Measurements from ENCODE around the gene DNAJC5G. TPM values are rescaled to one million over a fixed set of nuclear protein-coding genes. Genes with fewer than 3 reads are reported as not detected.

The DNAJC5G gene
- total RNA-seq, 4 donors from 2014 or later = not detected

DNA sequence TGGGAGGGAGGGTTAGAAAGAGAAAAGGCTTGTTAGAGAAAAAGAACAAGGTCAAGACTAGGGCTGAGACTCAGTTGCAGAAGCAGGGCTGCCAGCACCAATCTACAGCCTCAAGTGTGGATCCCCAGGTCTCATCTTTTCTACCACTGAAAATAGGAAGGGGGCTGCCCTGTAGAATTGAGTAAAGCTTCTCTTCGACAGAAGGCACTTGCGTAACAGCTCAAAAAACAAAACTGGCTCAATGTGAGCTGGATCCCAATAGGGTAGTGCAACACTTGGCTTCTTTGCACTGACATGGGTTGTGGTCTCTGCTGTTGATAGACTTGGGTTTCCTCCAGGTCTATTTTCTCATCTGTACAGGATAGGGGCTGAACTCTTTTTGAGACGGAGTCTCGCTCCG lies 49.5 kb downstream of the DNAJC5G start:
- DNase-seq = no peak
- intact Hi-C loops (cut with DNase I; ENCODE audit: low total_unique reads) (no loop called here), in situ Hi-C loops (cut with MboI; ENCODE audit: low pct_ligation_motif_present in 1 of 4, low pct_unique_long_range_greater_than_20kb in 1 of 4, low sequenced_read_pairs in 3 of 4) (no loop called here)
- peaks cover 7 to 22% (median 18%) of the 10 kb centered on the region in 4 donors for H3K4me1 ChIP-seq
- WGBS, 2 donors (ENCODE audit: low coverage in 1 of 2) = 91 to 92% methylated on average over 2 to 5 of the region's 5 CpGs
- no peak overlapping the region for H3K4me3 ChIP-seq
- TF ChIP-seq POLR2AphosphoS5 (IDR thresholded peaks at IDR 0.05) (no peak), POLR2A (IDR thresholded peaks at IDR 0.05) (no peak), EP300 (IDR thresholded peaks at IDR 0.05; ENCODE audit: low read depth) (no peak)
- TF ChIP-seq, protein P1, sequence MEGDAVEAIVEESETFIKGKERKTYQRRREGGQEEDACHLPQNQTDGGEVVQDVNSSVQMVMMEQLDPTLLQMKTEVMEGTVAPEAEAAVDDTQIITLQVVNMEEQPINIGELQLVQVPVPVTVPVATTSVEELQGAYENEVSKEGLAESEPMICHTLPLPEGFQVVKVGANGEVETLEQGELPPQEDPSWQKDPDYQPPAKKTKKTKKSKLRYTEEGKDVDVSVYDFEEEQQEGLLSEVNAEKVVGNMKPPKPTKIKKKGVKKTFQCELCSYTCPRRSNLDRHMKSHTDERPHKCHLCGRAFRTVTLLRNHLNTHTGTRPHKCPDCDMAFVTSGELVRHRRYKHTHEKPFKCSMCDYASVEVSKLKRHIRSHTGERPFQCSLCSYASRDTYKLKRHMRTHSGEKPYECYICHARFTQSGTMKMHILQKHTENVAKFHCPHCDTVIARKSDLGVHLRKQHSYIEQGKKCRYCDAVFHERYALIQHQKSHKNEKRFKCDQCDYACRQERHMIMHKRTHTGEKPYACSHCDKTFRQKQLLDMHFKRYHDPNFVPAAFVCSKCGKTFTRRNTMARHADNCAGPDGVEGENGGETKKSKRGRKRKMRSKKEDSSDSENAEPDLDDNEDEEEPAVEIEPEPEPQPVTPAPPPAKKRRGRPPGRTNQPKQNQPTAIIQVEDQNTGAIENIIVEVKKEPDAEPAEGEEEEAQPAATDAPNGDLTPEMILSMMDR (IDR thresholded peaks at IDR 0.05) = no peak
- H3K27ac ChIP-seq = no peak overlapping the region
- H3K36me3 ChIP-seq = peaks cover 0 to 33% (median 13%) of the 10 kb centered on the region in 4 donors
- no peaks in the 10 kb centered on the region for H3K27me3 ChIP-seq
- H3K9me3 ChIP-seq = no peaks in the 10 kb centered on the region

Other genes starting within 250 kb of the DNAJC5G start
- gene TMEM214, start 242.5 kb upstream of the DNAJC5G start, total RNA-seq = 100 to 1,000 TPM in 2 of 4 donors, 10 to 100 TPM in 2; 51.2 to 179 (median 127) TPM
- gene AGBL5, start 223.8 kb upstream of the DNAJC5G start, total RNA-seq = 10 to 100 TPM in 3 of 4 donors, 1 to 10 TPM in 1; 9.7 to 39.2 (median 13.9) TPM
- 100 to 1,000 TPM in 3 of 4 donors, 10 to 100 TPM in 1; 92.7 to 320 (median 202) TPM for gene OST4, start 203.8 kb upstream of the DNAJC5G start, total RNA-seq
- gene EMILIN1, start 196.8 kb upstream of the DNAJC5G start, total RNA-seq = 100 to 1,000 TPM in 1 of 4 donors, 10 to 100 TPM in 3; 41.0 to 152 (median 65.6) TPM
- gene KHK, start 188.7 kb upstream of the DNAJC5G start, total RNA-seq = 10 to 100 TPM in 1 of 4 donors, 1 to 10 TPM in 3; 1.8 to 12.0 (median 6.3) TPM
- gene CGREF1, start 156.3 kb upstream of the DNAJC5G start, total RNA-seq = 1 to 10 TPM in 2 of 4 donors, under 1 TPM in 1, not detected in 1; 0.27 to 4.9 (median 1.1) TPM
- gene ABHD1, start 151.6 kb upstream of the DNAJC5G start, total RNA-seq = under 1 TPM in 1 of 4 donors, not detected in 3; 0.48 TPM
- gene PREB, start 140.8 kb upstream of the DNAJC5G start, total RNA-seq = 100 to 1,000 TPM in 1 of 4 donors, 10 to 100 TPM in 3; 53.2 to 105 (median 71.1) TPM
- gene PRR30, start 136.0 kb upstream of the DNAJC5G start, total RNA-seq = not detected
- not detected for gene TCF23, start 126.4 kb upstream of the DNAJC5G start, total RNA-seq
- 100 to 1,000 TPM in 2 of 4 donors, 10 to 100 TPM in 2; 64.7 to 179 (median 121) TPM for gene ATRAID, start 63.4 kb upstream of the DNAJC5G start, total RNA-seq
- 10 to 100 TPM; 22.8 to 58.3 (median 41.0) TPM for gene SLC5A6, start 63.2 kb upstream of the DNAJC5G start, total RNA-seq
- 10 to 100 TPM; 11.9 to 25.9 (median 16.6) TPM for gene CAD, start 58.1 kb upstream of the DNAJC5G start, total RNA-seq
- under 1 TPM in 1 of 4 donors, not detected in 3; 0.60 TPM for gene SLC30A3, start 12.4 kb upstream of the DNAJC5G start, total RNA-seq
- gene TRIM54, start 7.0 kb downstream of the DNAJC5G start, total RNA-seq = 1 to 10 TPM in 2 of 4 donors, under 1 TPM in 1, not detected in 1; 0.40 to 1.9 (median 1.2) TPM
- 10 to 100 TPM in 1 of 4 donors, 1 to 10 TPM in 1, under 1 TPM in 1, not detected in 1; 0.82 to 10.8 (median 2.2) TPM for gene UCN, start 33.0 kb downstream of the DNAJC5G start, total RNA-seq
- 10 to 100 TPM; 34.4 to 53.8 (median 38.3) TPM for gene MPV17, start 47.7 kb downstream of the DNAJC5G start, total RNA-seq
- 10 to 100 TPM; 55.7 to 79.2 (median 63.6) TPM for gene GTF3C2, start 81.3 kb downstream of the DNAJC5G start, total RNA-seq
- gene EIF2B4, start 94.9 kb downstream of the DNAJC5G start, total RNA-seq = 10 to 100 TPM; 12.0 to 36.7 (median 27.5) TPM
- gene SNX17, start 95.2 kb downstream of the DNAJC5G start, total RNA-seq = 10 to 100 TPM; 59.8 to 99.3 (median 73.9) TPM
- gene ZNF513, start 105.3 kb downstream of the DNAJC5G start, total RNA-seq = 10 to 100 TPM; 24.0 to 41.0 (median 32.6) TPM
- gene PPM1G, start 134.2 kb downstream of the DNAJC5G start, total RNA-seq = 10 to 100 TPM; 43.4 to 54.9 (median 51.7) TPM
- gene NRBP1, start 153.2 kb downstream of the DNAJC5G start, total RNA-seq = 10 to 100 TPM; 38.4 to 74.8 (median 66.8) TPM
- 100 to 1,000 TPM in 1 of 4 donors, 10 to 100 TPM in 3; 18.0 to 112 (median 47.8) TPM for gene KRTCAP3, start 166.9 kb downstream of the DNAJC5G start, total RNA-seq
- 100 to 1,000 TPM in 1 of 4 donors, 10 to 100 TPM in 3; 14.5 to 113 (median 43.5) TPM for gene IFT172, start 214.3 kb downstream of the DNAJC5G start, total RNA-seq
- 1 to 10 TPM in 3 of 4 donors, under 1 TPM in 1; 0.80 to 8.2 (median 2.5) TPM for gene FNDC4, start 219.8 kb downstream of the DNAJC5G start, total RNA-seq
- gene GCKR, start 221.4 kb downstream of the DNAJC5G start, total RNA-seq = not detected